CD14-positive monocyte (primary cell): ENCODE results near the gene SLC16A12. TPM values are rescaled to one million over a fixed set of nuclear protein-coding genes. Genes with fewer than 3 reads are reported as not detected.

Experiments
- DNase-seq, 3 donors: peaks; one replicate each; pipeline ENCODE4 v3.0.0-alpha.2; 2011 to 2022
- H2AFZ ChIP-seq: 2 replicates; pipeline ENCODE4 v1.6.0; 2012; ENCODE audit warnings: mild to moderate bottlenecking, low read depth, low read length, inconsistent platforms; ENCODE audit not compliant: insufficient read depth, poor library complexity, severe bottlenecking
- H3K27ac ChIP-seq, 2 donors: 1 replicate in 1 of 2; 2 replicates in 1 of 2; pipeline ENCODE4 v1.5.1; 2012 to 2013; ENCODE audit warnings: low read length in 2 of 2, control low read depth in 1 of 2, inconsistent platforms in 1 of 2, low read depth in 1 of 2, mild to moderate bottlenecking in 1 of 2
- H3K27me3 ChIP-seq, 2 donors: one replicate each; pipeline versions ENCODE4 v1.6.0 to v1.6.1; 2011 to 2013; ENCODE audit warnings: low read length in 2 of 2; ENCODE audit not compliant: control insufficient read depth in 2 of 2, insufficient read depth in 2 of 2
- H3K36me3 ChIP-seq, 2 donors: replicated peaks in 1 of 2; 1 replicate in 1 of 2; 2 replicates in 1 of 2; pipeline versions ENCODE4 v1.5.1 to v1.6.1; 2012 to 2013; ENCODE audit warnings: low read length in 2 of 2, control low read depth in 1 of 2, inconsistent platforms in 1 of 2, mild to moderate bottlenecking in 1 of 2; ENCODE audit not compliant: insufficient read depth in 2 of 2, control insufficient read depth in 1 of 2
- H3K4me1 ChIP-seq, 2 donors: 1 replicate in 1 of 2; 2 replicates in 1 of 2; pipeline versions ENCODE4 v1.5.1 to v1.6.1; 2012 to 2013; ENCODE audit warnings: low read length in 2 of 2, control low read depth in 1 of 2, inconsistent platforms in 1 of 2, mild to moderate bottlenecking in 1 of 2, moderate library complexity in 1 of 2; ENCODE audit not compliant: insufficient read depth in 2 of 2, control insufficient read depth in 1 of 2
- H3K4me2 ChIP-seq: replicated peaks from 2 replicates; pipeline ENCODE3; 2012; ENCODE audit warnings: low read length, moderate library complexity, mild to moderate bottlenecking; ENCODE audit not compliant: poor library complexity, severe bottlenecking; ENCODE audit errors: extremely low read depth
- H3K4me3 ChIP-seq, 3 experiments: fragments of 200-600 bp in 1 of 3; sonication (generic) in 1 of 3; replicated peaks in 1 of 3; 1 replicate in 2 of 3; 2 replicates in 1 of 3; pipeline ENCODE4 v1.5.1; 2011 to 2013; ENCODE audit warnings: low read length in 3 of 3, mild to moderate bottlenecking in 3 of 3, control low read depth in 2 of 3, low read depth in 2 of 3, inconsistent platforms in 1 of 3, moderate library complexity in 1 of 3
- H3K79me2 ChIP-seq: 2 replicates; pipeline ENCODE4 v1.6.0; 2012; ENCODE audit warnings: mild to moderate bottlenecking, control low read depth, inconsistent platforms, low read length, moderate library complexity; ENCODE audit not compliant: insufficient read depth
- H3K9ac ChIP-seq: 2 replicates; pipeline ENCODE4 v1.6.0; 2017; ENCODE audit warnings: low read length, mild to moderate bottlenecking; ENCODE audit not compliant: insufficient read depth, poor library complexity, severe bottlenecking
- H3K9me3 ChIP-seq, 2 donors: replicated peaks in 1 of 2; 1 replicate in 1 of 2; 2 replicates in 1 of 2; pipeline versions ENCODE4 v1.5.1 to v1.6.1; 2012 to 2013; ENCODE audit warnings: low read length in 2 of 2, control low read depth in 1 of 2; ENCODE audit not compliant: control insufficient read depth in 1 of 2, insufficient read depth in 1 of 2
- H4K20me1 ChIP-seq: 2 replicates; pipeline ENCODE4 v1.6.0; 2012; ENCODE audit warnings: mild to moderate bottlenecking, low read length, control low read depth, moderate library complexity; ENCODE audit not compliant: insufficient read depth
- H3K27ac Mint-ChIP-seq, 7 donors: one replicate each; pipeline ENCODE4 v1.8.0; 2020; ENCODE audit warnings: mild to moderate bottlenecking in 7 of 7, mixed read lengths in 7 of 7, moderate library complexity in 6 of 7, inconsistent platforms in 2 of 7
- H3K27me3 Mint-ChIP-seq, 3 donors: one replicate each; pipeline ENCODE4 v1.8.0; 2021 to 2022; ENCODE audit warnings: low read depth in 3 of 3, mild to moderate bottlenecking in 3 of 3, mixed read lengths in 3 of 3, moderate library complexity in 3 of 3, inconsistent platforms in 1 of 3
- H3K36me3 Mint-ChIP-seq, 2 donors: one replicate each; pipeline ENCODE4 v1.8.0; 2020; ENCODE audit warnings: mixed read lengths in 2 of 2, inconsistent platforms in 1 of 2, mild to moderate bottlenecking in 1 of 2
- H3K4me1 Mint-ChIP-seq: one replicate; pipeline ENCODE4 v1.8.0; 2020; ENCODE audit warnings: mild to moderate bottlenecking, mixed read lengths
- H3K4me3 Mint-ChIP-seq, 2 donors: one replicate each; pipeline ENCODE4 v1.8.0; 2020; ENCODE audit warnings: mild to moderate bottlenecking in 2 of 2, mixed read lengths in 2 of 2, moderate library complexity in 1 of 2
- H3K9me3 Mint-ChIP-seq, 7 donors: one replicate each; pipeline ENCODE4 v1.8.0; 2020 to 2022; ENCODE audit warnings: mixed read lengths in 7 of 7, mild to moderate bottlenecking in 6 of 7, moderate library complexity in 6 of 7, inconsistent platforms in 2 of 7
- WGBS: methylation state at CpG from one replicate; pipeline ENCODE4 v1.1.5; 2013; ENCODE audit warnings: missing lambda C conversion rate; ENCODE audit not compliant: insufficient coverage; 5-methylcytosine and 5-hydroxymethylcytosine counted together
- intact Hi-C, 2 donors: fragments of 100-400 bp; cut with micrococcal nuclease; formaldehyde crosslinking; loops; one replicate each; pipeline versions ENCODE4 v1.15.0 to v1.15.1; 2023
- polyA plus RNA-seq, 3 donors: library from polyadenylated mRNA; depleted of rRNA in 1 of 3; unstranded in 2 of 3; stranded (reverse) in 1 of 3; fragments of 300-500 nt in 2 of 3; fragments of >200 nt in 1 of 3; fragmentation: Illumina TruSeq in 2 of 3; gene quantifications; 1 replicate in 2 of 3; 2 replicates in 1 of 3; pipeline ENCODE4 v1.2.3, GENCODE V29; 2012 to 2021
- TF ChIP-seq, protein P1 (sequence below): fragments of 200-600 bp; IDR thresholded peaks from one replicate; pipeline ENCODE4 v1.8.0; 2022; ENCODE audit warnings: antibody characterized with exemption, mild to moderate bottlenecking

Gene SLC16A12
- polyA plus RNA-seq, 3 donors: 0.04 TPM; not detected in 2

DNA sequence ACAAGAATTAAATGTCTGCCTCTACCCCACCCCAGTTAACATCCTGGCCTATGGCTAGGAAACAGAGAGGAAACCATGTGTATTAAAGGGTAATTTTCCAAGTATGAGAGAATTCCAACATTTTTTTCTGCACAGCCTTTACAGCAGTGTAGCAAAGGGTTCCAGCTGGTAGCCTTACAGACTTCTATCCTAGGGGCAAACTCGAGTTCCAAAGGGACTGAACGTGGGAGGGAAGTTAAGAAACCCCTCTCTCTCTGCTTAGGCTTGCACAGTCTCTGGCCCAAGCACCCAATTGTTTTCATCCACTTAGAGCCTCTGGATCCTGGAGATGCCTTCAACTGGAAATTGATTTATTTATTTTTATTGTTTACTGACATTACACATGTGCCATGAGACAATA is 60.3 kb downstream of the SLC16A12 start:
- Mint-ChIP-seq H3K36me3 (no peaks in the 10 kb centered on the region), H3K9me3 (no peaks in the 10 kb centered on the region), H3K4me3 (no peak overlapping the region), H3K4me1 (peaks cover 6% of the 10 kb centered on the region), H3K27ac (no peak overlapping the region), H3K27me3 (peaks cover 3 to 7% (median 3%) of the 10 kb centered on the region in 3 donors)
- 83% methylated on average over 2 of the region's 2 CpGs for WGBS
- TF ChIP-seq, protein P1, sequence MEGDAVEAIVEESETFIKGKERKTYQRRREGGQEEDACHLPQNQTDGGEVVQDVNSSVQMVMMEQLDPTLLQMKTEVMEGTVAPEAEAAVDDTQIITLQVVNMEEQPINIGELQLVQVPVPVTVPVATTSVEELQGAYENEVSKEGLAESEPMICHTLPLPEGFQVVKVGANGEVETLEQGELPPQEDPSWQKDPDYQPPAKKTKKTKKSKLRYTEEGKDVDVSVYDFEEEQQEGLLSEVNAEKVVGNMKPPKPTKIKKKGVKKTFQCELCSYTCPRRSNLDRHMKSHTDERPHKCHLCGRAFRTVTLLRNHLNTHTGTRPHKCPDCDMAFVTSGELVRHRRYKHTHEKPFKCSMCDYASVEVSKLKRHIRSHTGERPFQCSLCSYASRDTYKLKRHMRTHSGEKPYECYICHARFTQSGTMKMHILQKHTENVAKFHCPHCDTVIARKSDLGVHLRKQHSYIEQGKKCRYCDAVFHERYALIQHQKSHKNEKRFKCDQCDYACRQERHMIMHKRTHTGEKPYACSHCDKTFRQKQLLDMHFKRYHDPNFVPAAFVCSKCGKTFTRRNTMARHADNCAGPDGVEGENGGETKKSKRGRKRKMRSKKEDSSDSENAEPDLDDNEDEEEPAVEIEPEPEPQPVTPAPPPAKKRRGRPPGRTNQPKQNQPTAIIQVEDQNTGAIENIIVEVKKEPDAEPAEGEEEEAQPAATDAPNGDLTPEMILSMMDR: no peak
- DNase-seq: no peak
- Histone ChIP-seq H2AFZ (no peak overlapping the region), H3K9ac (no peak overlapping the region), H3K27me3 (no peaks in the 10 kb centered on the region), H3K79me2 (no peaks in the 10 kb centered on the region), H4K20me1 (no peaks in the 10 kb centered on the region), H3K9me3 (no peaks in the 10 kb centered on the region), H3K27ac (no peak overlapping the region), H3K4me2 (no peak overlapping the region), H3K36me3 (no peaks in the 10 kb centered on the region), H3K4me1 (no peaks in the 10 kb centered on the region), H3K4me3 (no peak overlapping the region)
- intact Hi-C loops: no loop called here

DNA sequence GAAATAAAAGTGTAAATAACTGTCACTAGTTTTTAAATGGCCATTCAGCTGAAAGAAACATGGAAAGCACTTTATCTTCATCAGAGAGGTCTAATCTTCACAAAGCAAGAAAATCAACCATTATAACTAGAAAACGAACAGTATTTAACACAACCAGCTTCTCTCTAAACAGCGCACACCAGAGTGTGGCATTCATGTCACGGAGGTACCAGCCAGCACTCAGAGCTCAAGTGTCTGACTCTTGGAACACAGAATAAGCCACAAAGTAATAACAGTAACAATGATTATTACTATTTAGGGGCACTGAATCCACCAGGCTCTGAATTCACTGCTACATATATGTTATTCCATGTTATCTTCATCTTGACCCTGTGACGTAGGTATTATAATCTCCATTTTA is 60.9 kb downstream of the SLC16A12 start:
- H3K4me1 Mint-ChIP-seq: peaks cover 9% of the 10 kb centered on the region
- Histone ChIP-seq H3K4me3 (no peak overlapping the region), H3K4me2 (no peak overlapping the region), H2AFZ (no peak overlapping the region), H3K79me2 (no peaks in the 10 kb centered on the region), H3K4me1 (peaks cover 0 to 2% of the 10 kb centered on the region in 2 donors), H4K20me1 (no peaks in the 10 kb centered on the region), H3K9ac (no peak overlapping the region), H3K36me3 (no peaks in the 10 kb centered on the region), H3K27me3 (no peaks in the 10 kb centered on the region), H3K27ac (no peak overlapping the region), H3K9me3 (no peaks in the 10 kb centered on the region)
- no peaks in the 10 kb centered on the region for H3K36me3 Mint-ChIP-seq
- no peak overlapping the region for H3K27ac Mint-ChIP-seq
- TF ChIP-seq, protein P1: no peak
- no peak overlapping the region for H3K4me3 Mint-ChIP-seq
- WGBS: 100% methylated on average over 1 of the region's 4 CpGs
- no peaks in the 10 kb centered on the region for H3K9me3 Mint-ChIP-seq
- peaks cover 3 to 7% (median 3%) of the 10 kb centered on the region in 3 donors for H3K27me3 Mint-ChIP-seq
- DNase-seq: no peak
- intact Hi-C loops: no loop called here
